Raji (cell line): ENCODE measurements around the gene RHOD.

ENCODE experiments used
- POLR2A ChIP-seq: IDR thresholded peaks from 2 replicates; pipeline ENCODE4 v1.6.1; 2011; ENCODE audit warnings: low read depth, low read length, control low read depth; ENCODE audit not compliant: insufficient read depth

The RHOD gene

DNA sequence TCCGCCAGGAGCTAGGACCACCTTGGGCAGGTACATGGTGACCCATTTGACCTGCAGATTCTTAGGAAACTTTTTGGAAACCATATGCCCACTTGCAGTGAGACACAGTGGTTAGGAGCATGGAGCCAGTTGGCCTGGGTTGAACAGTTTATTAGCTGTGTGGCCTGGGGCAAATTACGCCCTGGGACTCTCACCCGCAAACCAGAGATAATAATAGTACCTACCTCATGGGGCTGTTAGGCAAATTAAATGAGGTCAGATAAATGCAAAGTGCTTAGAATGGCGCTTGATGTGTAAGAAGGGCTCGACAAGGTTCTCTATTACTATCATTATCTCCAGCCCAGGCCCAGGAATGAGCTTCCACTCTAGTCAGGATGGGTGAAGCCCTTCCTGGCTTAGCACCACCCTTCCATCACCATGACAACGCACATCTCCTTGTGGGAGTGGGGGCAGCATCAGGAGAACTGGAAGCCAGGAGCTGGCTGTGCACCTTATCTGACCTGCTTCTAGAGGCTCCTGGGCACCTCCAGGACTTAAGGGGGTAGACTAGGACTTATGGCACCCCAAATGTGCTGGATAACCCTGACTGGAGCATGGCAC, 28.6 kb upstream of the RHOD start:
- 0 out of 2 replicates have a peak, but pooled peaks have one; percentile 18 for TF ChIP-seq POLR2A

GRCh38 chr11:67029146-67029545, 27.5 kb upstream of the RHOD start:
- no peak for TF ChIP-seq POLR2A

- 0 out of 2 replicates have a peak, but pooled peaks have one; percentile 14 for TF ChIP-seq POLR2A
Observed at GRCh38 chr11:67030976-67031375, 25.7 kb upstream of the RHOD start.

GRCh38 chr11:67031791-67032561, 24.7 kb upstream of the RHOD start:
- no peak for TF ChIP-seq POLR2A

DNA sequence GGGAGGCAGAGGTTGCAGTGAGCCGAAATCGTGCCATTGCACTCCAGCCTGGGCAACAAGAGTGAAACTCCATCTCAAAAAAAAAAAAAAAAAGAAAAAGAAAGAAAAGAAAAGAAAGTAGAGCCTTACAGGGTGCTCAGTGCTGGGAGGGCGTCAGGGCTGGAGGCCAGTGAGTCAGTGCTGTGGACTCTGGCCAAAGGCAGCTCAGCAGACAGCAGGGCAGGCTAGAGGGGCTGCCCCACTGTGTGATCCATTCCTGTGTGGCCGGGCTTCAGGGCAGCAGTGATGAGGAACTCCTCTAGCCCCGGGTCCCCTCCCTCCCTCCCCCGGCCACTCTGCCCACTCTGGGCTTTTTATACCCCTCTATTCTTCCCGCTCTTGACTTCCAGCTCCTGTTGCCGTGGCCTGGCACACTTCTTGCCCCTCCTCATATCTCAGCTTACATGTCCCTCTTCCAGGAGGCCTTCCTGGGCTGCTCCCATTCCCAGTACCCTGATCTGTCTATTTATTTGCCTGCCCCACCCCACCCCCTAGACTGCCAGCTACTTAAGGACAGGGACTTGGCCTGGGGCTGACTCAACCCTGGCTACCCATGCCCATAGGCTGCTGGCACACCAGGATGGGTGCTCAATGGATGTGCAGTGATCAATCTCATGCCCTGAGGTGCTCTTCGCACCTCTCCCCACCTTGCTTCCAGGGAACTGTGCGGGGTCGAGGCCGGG, 23.7 kb upstream of the RHOD start:
- TF ChIP-seq POLR2A = no peak

DNA sequence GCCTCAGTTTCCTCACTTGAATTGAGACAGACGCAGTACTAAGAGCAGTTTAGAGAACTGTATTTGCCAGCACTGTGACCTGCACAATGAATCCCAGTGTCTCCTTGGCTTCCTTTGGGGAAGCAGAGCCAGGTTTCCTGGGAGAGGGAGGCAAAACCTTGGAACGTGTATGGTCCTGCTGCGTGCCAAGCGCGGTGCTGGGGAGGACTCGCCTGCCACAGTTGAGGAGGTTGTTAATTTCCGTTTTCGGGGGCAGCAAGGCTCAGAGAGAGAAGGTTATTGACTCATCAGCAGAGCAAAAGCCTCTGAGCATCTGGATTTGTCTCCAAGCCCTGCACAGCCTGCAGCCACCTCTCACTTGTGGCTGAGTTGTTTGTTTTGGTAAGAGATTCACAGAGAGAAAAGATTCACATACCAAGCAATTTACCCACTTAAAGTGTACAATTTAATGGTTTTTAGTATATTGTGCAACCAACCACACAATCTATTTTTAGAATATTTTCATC, 22.9 kb upstream of the RHOD start:
- TF ChIP-seq POLR2A = no peak

DNA sequence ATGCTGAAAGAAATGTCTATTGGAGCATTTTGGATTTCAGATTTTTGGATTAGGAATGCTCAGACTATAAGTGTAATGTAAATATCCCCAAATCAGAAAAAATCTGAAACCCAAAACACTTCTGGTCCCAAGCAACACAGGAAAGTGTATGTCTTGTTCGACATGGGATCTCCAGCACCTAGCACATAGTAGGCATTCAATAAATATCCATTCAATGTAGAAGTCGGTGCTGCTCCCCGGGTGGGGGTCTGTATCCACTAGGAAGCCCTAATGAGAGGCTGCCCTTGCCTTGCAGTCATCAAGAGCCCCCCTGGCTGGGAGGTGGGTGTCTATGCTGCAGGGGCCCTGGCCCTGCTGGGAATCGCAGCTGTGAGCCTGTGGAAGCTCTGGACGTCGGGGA, 22.3 kb upstream of the RHOD start:
- no peak for TF ChIP-seq POLR2A

DNA sequence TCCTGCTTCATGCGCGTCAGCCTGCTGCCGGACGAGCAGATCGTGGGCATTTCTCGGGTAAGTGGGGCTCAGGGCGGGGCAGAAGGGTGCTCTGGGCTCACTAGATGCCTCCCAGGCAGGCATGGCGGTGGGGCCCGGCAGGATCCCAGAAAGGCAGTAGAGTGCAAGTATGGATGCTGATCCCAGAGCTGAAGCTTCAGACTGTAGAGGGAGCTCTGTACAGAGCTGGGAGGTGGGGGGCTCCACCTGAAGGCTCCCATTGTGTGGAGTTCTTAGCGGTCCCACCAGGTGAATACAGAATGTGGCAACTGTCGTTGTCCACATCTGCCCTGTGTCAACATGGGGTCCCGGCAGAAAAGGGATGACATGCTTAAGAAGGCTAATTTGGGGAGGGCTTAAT, 16.5 kb upstream of the RHOD start:
- TF ChIP-seq POLR2A = no peak

DNA sequence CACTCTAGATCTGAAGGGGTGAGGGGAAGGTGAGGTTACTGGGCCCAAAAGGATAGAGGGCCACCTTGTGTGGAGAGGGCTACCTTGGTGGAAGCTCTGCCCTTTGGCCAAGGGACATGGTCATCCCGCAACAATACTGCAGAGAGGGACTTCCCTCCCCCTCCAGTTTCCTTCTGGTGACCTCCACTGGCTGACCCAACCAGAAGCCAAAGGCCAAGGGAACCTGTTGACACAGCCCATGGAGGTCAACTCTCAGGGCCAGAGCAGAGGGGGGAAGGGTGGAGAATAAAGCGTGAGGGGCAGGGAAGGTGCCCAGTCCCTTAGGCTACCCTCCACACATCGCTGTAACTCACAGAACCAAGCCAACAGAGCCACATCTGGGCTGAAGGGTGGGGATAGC, 15.0 kb upstream of the RHOD start:
- TF ChIP-seq POLR2A = no peak

DNA sequence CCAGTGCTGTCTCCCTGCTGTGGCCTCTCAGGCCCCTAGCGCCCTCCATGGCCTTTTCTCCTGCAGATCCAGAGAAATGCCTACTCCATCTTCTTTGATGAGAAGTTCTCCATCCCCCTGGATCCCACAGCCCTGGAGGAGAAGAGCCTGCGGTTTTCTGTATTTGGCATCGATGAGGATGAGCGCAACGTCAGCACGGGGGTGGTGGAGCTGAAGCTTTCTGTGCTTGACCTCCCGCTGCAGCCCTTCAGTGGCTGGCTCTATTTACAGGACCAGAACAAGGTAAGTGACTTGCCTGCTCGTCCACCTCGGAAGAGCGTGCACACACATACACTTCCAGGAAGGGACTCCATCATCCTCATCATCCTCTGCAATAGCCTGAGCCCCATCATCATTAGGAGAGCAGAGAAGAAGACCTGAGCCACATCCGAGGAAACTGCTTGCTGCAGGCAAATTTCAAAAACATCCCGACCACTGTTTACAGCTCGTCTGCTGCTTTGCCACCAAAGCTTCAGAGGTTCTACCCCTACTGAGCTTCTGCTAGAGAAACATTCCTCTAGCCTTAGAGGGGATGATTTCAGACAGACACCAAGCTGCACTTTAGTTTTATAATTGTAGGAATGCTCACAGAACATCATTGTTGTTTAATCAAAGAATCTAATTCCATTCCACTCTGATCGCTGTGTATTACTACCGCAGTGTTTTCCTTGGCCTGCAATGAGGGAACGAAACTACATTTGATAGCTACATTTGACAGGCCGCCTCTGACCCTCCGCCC, 12.9 kb upstream of the RHOD start:
- no peak for TF ChIP-seq POLR2A

DNA sequence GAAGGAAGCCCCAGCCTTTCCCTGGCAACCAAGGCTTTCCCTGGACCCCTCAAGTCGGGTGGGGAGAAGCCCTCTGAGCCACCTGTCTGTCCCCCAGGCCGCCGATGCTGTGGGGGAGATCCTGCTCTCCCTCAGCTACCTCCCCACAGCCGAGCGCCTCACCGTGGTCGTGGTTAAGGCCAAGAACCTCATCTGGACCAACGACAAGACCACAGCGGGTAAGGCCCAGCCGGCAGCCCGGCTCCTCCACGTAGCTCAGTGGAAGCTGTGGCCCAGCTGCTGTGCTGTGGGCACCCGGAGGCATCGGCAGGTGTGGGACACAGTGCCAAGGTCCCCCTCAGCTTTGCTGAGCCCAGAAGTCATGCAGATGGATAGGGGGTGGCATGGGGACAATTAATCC, 12.2 kb upstream of the RHOD start:
- TF ChIP-seq POLR2A = no peak

DNA sequence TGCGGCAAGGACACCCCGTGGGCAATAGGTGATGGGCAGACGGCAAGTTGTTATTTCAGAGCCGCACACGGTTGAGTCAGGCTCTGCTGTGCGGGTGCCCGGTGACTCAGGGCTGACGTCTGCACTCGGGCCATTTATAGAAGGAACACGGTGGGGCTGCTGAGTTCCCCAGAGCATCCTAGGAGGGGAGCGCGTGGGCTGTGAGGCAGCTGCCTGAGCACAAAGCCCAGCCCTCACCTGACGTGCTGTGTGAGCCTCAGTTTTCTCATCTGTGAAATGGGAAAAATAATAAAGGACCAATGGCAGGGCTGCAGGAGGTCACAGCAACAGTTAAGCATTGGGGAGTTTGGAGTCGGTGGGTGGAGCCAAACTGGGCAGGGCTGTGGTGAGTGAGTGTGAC, 11.3 kb upstream of the RHOD start:
- TF ChIP-seq POLR2A = no peak

- TF ChIP-seq POLR2A = no peak
Observed at GRCh38 chr11:67048515-67049130, 8.0 kb upstream of the RHOD start.

GRCh38 chr11:67050139-67050538, 6.5 kb upstream of the RHOD start:
- no peak for TF ChIP-seq POLR2A

DNA sequence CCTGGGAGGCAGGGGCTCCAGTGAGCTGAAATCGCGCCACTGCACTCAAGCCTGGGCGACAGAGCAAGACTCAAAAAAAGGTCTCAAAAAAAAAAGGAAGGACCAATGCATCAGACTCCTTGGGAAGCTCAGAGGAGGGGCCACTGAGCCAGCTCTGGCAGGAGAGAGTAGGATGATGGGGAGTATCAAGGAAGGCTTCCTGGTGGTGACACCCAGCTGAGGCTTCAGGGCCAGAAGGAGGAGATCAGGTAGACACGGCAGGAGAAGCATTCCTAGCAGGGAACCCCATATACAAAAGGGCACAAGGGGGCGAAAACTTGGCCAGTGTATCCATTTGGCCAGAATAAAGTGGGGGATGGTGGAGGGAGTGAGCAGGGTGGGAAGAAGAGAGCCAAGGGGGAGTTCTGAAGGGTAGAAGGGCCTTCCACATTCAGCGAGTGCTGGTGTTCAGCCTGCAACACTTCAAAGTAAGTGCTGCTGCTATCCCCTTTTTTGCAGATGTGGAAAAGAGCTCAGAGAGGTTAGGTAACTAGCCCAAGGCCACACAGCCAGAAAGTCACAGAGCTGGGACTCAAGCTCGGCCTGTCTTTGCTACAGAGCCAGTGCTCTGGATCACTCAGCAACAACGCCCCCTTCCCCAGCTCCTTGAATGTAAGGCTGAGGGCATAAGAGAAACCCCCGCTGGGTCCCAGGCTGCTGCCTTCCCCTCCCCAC, 5.3 kb upstream of the RHOD start:
- TF ChIP-seq POLR2A = no peak
